ENCODE measurements around the gene SIM2. TPM values are rescaled to one million over a fixed set of nuclear protein-coding genes. Genes with fewer than 3 reads are reported as not detected.

Gene SIM2
- total and polyA plus RNA-seq, 2 of the 13 experiments (the other 11 are each of a cell fraction or from before 2014, with no cell fraction given) = 0.36 to 0.53 TPM

DNA sequence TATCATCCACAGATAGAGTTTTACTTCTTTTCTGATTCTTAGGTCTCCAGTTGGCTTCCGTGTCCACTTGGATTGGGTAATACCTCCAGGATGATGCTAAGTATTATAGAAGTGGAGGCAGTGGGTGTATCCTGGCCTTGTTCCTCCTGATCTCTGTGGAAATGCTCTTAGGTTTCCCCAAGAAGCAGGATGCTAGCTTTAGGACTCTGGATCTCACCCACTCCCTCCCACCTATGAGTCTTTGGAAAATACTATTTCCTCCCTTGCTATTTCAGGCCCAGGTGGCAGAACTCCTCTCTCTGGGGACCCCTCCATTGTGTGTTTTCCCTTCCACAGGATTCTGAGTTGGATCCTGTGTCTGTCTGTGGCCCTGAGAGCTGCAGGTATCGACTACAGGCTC, 86.7 kb downstream of the SIM2 start (continued):
- TF ChIP-seq MYNN (CRISPR knock-in tag; IDR thresholded peaks at IDR 0.05; ENCODE audit: low read depth) (no peak), ZNF670 (CRISPR knock-in tag; IDR thresholded peaks at IDR 0.05; ENCODE audit: borderline replicate concordance) (no peak), SOX13 (IDR thresholded peaks at IDR 0.05) (no peak), SOX13 (CRISPR knock-in tag; conservative IDR thresholded peaks at IDR 0.05 in 1 of 2, IDR thresholded peaks at IDR 0.05 in 1 of 2) (no peak), ZNF660 (CRISPR knock-in tag; IDR thresholded peaks at IDR 0.05; ENCODE audit: borderline replicate concordance, low read depth) (no peak), PHF8 (CRISPR knock-in tag; IDR thresholded peaks at IDR 0.05) (no peak), ELF1 (CRISPR knock-in tag; IDR thresholded peaks at IDR 0.05) (no peak), CHCHD3 (CRISPR knock-in tag; IDR thresholded peaks at IDR 0.05) (no peak), NR0B2 (CRISPR knock-in tag; IDR thresholded peaks at IDR 0.05) (no peak), KDM5A (IDR thresholded peaks at IDR 0.05; ENCODE audit: borderline replicate concordance, low read length) (no peak), ARNT2 (CRISPR knock-in tag; IDR thresholded peaks at IDR 0.05; ENCODE audit: low read depth) (no peak)

- no peak for DNase-seq (ENCODE audit: low spot score)
- H3K9ac ChIP-seq (ENCODE audit: insufficient read depth, low read depth, low read length) = no peak overlapping the region
- no peak overlapping the region for H3K4me3 ChIP-seq (replicated peaks in 1 of 3; ENCODE audit: insufficient read depth in 1 of 3, low read depth in 2 of 3, low read length in 3 of 3)
- H3K4me2 ChIP-seq (ENCODE audit: low read depth, low read length) = no peak overlapping the region
- ChIA-PET POLR2A (no interaction called here), CTCF (ENCODE audit: low intra/inter-chr PET ratio, low total read pairs) (no interaction called here)
- H4K20me1 ChIP-seq (ENCODE audit: insufficient read depth, low read length) = no peaks in the 10 kb centered on the region
- H3K36me3 ChIP-seq (replicated peaks in 1 of 2; ENCODE audit: control insufficient read depth in 1 of 2, insufficient read depth in 2 of 2, low read length in 2 of 2) = no peaks in the 10 kb centered on the region
- no TSS peak for BruUV-seq (replicated peaks)
- in situ Hi-C loops (cut with HindIII; ENCODE audit: extremely low pct_ligation_motif_present, low pct_unique_long_range_greater_than_20kb) = no loop called here
- no peaks in the 10 kb centered on the region for H3K27me3 ChIP-seq (ENCODE audit: control insufficient read depth in 1 of 2, insufficient read depth in 2 of 2, low read length in 2 of 2)
- intact Hi-C loops (cut with micrococcal nuclease; ENCODE audit: unreplicated experiment) = no loop called here
- no peaks in the 10 kb centered on the region for H3K4me1 ChIP-seq (ENCODE audit: insufficient read depth, low read length)
- no peak for FAIRE-seq
- H3K79me2 ChIP-seq (ENCODE audit: insufficient read depth, low read length) = no peaks in the 10 kb centered on the region
- H2AFZ ChIP-seq (ENCODE audit: low read length) = no peak overlapping the region
- H3K27ac ChIP-seq (ENCODE audit: extremely low read length, insufficient read depth, low read length) = no peak overlapping the region
- no peaks in the 10 kb centered on the region for H3K9me3 ChIP-seq (ENCODE audit: low read length)
- no peak for ATAC-seq
- WGBS (ENCODE audit: low lambda C conversion rate) = 95% methylated on average over 4 of the region's 4 CpGs
- no peak for TF ChIP-seq CSRNP2 (CRISPR knock-in tag; conservative IDR thresholded peaks at IDR 0.05; ENCODE audit: low read depth)
- TF ChIP-seq TFE3 (CRISPR knock-in tag; IDR thresholded peaks at IDR 0.05) = no peak
- no peak for TF ChIP-seq ZKSCAN8 (CRISPR knock-in tag; IDR thresholded peaks at IDR 0.05; ENCODE audit: borderline replicate concordance)
- TF ChIP-seq, protein P1, sequence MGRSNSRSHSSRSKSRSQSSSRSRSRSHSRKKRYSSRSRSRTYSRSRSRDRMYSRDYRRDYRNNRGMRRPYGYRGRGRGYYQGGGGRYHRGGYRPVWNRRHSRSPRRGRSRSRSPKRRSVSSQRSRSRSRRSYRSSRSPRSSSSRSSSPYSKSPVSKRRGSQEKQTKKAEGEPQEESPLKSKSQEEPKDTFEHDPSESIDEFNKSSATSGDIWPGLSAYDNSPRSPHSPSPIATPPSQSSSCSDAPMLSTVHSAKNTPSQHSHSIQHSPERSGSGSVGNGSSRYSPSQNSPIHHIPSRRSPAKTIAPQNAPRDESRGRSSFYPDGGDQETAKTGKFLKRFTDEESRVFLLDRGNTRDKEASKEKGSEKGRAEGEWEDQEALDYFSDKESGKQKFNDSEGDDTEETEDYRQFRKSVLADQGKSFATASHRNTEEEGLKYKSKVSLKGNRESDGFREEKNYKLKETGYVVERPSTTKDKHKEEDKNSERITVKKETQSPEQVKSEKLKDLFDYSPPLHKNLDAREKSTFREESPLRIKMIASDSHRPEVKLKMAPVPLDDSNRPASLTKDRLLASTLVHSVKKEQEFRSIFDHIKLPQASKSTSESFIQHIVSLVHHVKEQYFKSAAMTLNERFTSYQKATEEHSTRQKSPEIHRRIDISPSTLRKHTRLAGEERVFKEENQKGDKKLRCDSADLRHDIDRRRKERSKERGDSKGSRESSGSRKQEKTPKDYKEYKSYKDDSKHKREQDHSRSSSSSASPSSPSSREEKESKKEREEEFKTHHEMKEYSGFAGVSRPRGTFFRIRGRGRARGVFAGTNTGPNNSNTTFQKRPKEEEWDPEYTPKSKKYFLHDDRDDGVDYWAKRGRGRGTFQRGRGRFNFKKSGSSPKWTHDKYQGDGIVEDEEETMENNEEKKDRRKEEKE (IDR thresholded peaks at IDR 0.05) = no peak
- TF ChIP-seq ZNF484 (CRISPR knock-in tag; IDR thresholded peaks at IDR 0.05; ENCODE audit: borderline replicate concordance, low read depth) = no peak
- no peak for TF ChIP-seq ZNF777 (CRISPR knock-in tag; IDR thresholded peaks at IDR 0.05)
- TF ChIP-seq KDM4B (CRISPR knock-in tag; IDR thresholded peaks at IDR 0.05) = no peak
- no peak for TF ChIP-seq ADNP (CRISPR knock-in tag; IDR thresholded peaks at IDR 0.05)
- TF ChIP-seq MEIS2 (CRISPR knock-in tag; IDR thresholded peaks at IDR 0.05) = no peak
Measured at GRCh38 chr21:36786186-36786585, 87.3 kb downstream of the SIM2 start.

Measured in HepG2 (cell line).